Measurements from ENCODE around the gene RAB24. TPM values are rescaled to one million over a fixed set of nuclear protein-coding genes. Genes with fewer than 3 reads are reported as not detected.

Gene RAB24
- total and polyA plus RNA-seq, 2 of the 4 experiments (the other 2 are of a cell fraction) = 18.5 to 60.8 TPM

DNA sequence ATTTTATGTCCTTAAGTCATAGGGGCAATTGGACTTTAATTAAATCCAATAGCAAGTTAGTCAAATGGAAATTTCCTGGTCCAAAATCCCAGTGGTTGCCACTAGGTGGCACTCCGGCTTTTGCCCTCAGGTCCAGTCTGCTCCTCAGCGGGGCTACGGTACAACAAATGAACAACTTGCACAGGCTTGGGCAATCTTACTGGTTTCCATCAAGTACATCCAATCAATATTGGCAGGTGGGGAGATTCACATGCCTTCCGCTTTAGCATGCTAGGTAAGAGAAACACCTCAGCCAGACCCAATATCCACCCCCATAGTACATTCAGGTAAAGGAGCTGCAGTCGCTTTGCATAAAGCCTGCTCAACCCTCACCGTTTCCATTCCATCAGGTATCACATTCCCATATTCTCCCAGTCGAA, 14.4 kb upstream of the RAB24 start:
- Histone ChIP-seq H2BK120ac (ENCODE audit: low read depth, low read length) (no peak overlapping the region), H3K14ac (replicated peaks; ENCODE audit: low read depth, low read length) (no peak overlapping the region), H3K4ac (ENCODE audit: low read depth, low read length) (no peak overlapping the region), H3K9ac (ENCODE audit: low read depth, low read length) (no peak overlapping the region), H2BK5ac (ENCODE audit: low read depth, low read length, poor library complexity, severe bottlenecking) (no peak overlapping the region), H3K4me1 (ENCODE audit: control insufficient read depth, insufficient read depth, low read length) (peaks cover under 1% of the 10 kb centered on the region; the same call in 1 of the 2 replicates), H2AK5ac (ENCODE audit: low read depth, low read length) (no peak overlapping the region), H3K4me3 (ENCODE audit: insufficient read depth, low read depth, low read length) (no peak overlapping the region), H3K56ac (ENCODE audit: extremely low read depth, insufficient read depth, low read length) (no peak overlapping the region), H4K91ac (ENCODE audit: insufficient read depth, low read depth, low read length) (no peak overlapping the region), H2AFZ (replicated peaks; ENCODE audit: low read length, poor library complexity) (no peak overlapping the region), H3K79me1 (ENCODE audit: low read depth in 1 of 2, low read length in 2 of 2) (peaks cover 0 to 15% of the 10 kb centered on the region in 2 experiments; a peak in 1 of 4 replicates), H3K36me3 (ENCODE audit: control insufficient read depth, insufficient read depth, low read length) (no peaks in the 10 kb centered on the region), H2AK9ac (replicated peaks; ENCODE audit: low read depth, low read length, poor library complexity) (no peak overlapping the region), H3K27ac (ENCODE audit: insufficient read depth, low read length) (no peak overlapping the region), H3K4me2 (ENCODE audit: low read depth, low read length) (no peak overlapping the region), H3K18ac (ENCODE audit: low read depth, low read length) (no peak overlapping the region), H3K23ac (ENCODE audit: low read depth, low read length) (no peak overlapping the region), H3K27me3 (ENCODE audit: control insufficient read depth, insufficient read depth, low read length) (no peaks in the 10 kb centered on the region), H2BK20ac (ENCODE audit: low read depth, low read length) (no peak overlapping the region), H4K5ac (ENCODE audit: low read depth, low read length) (no peak overlapping the region), H4K8ac (ENCODE audit: low read depth in 2 of 2, low read length in 2 of 2) (no peak overlapping the region), H3K9me3 (ENCODE audit: control insufficient read depth, insufficient read depth, low read length) (no peaks in the 10 kb centered on the region), H2BK15ac (ENCODE audit: low read depth, low read length) (no peak overlapping the region), H4K20me1 (ENCODE audit: insufficient read depth, low read length) (peaks cover 11% of the 10 kb centered on the region; the same call in 1 of the 2 replicates), H3K9me1 (ENCODE audit: insufficient read depth, low read length) (peaks cover 6% of the 10 kb centered on the region; the same call in 1 of the 2 replicates)
- in situ Hi-C loops (cut with MboI; ENCODE audit: low sequenced_read_pairs) = no loop called here
- DNase-seq (peak; percentile 80), ATAC-seq (ENCODE audit: low read depth) (peak; percentile 92)
- no TSS peak for BruUV-seq (replicated peaks)
- TF ChIP-seq MAFK (IDR thresholded peaks at IDR 0.05; ENCODE audit: low read depth, low read length) (no peak), CEBPB (IDR thresholded peaks at IDR 0.05; ENCODE audit: low read depth, low read length) (peak; percentile 79), POLR2A (IDR thresholded peaks at IDR 0.05; ENCODE audit: low read depth, low read length) (no peak), SMC3 (IDR thresholded peaks at IDR 0.05; ENCODE audit: low read depth, low read length) (peak; percentile 73), BHLHE40 (IDR thresholded peaks at IDR 0.05; ENCODE audit: low read depth, low read length) (no peak), MAZ (IDR thresholded peaks at IDR 0.05; ENCODE audit: borderline replicate concordance, low read depth, low read length) (peak; percentile 26; the same call in 1 of the 2 replicates), RFX5 (IDR thresholded peaks at IDR 0.05; ENCODE audit: low read depth, low read length) (no peak), RAD21 (IDR thresholded peaks at IDR 0.05; ENCODE audit: low read length) (peak; percentile 88)
- TF ChIP-seq, protein P1, sequence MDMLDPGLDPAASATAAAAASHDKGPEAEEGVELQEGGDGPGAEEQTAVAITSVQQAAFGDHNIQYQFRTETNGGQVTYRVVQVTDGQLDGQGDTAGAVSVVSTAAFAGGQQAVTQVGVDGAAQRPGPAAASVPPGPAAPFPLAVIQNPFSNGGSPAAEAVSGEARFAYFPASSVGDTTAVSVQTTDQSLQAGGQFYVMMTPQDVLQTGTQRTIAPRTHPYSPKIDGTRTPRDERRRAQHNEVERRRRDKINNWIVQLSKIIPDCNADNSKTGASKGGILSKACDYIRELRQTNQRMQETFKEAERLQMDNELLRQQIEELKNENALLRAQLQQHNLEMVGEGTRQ (IDR thresholded peaks at IDR 0.05; ENCODE audit: low read depth, low read length) = no peak
- TF ChIP-seq, protein P2, sequence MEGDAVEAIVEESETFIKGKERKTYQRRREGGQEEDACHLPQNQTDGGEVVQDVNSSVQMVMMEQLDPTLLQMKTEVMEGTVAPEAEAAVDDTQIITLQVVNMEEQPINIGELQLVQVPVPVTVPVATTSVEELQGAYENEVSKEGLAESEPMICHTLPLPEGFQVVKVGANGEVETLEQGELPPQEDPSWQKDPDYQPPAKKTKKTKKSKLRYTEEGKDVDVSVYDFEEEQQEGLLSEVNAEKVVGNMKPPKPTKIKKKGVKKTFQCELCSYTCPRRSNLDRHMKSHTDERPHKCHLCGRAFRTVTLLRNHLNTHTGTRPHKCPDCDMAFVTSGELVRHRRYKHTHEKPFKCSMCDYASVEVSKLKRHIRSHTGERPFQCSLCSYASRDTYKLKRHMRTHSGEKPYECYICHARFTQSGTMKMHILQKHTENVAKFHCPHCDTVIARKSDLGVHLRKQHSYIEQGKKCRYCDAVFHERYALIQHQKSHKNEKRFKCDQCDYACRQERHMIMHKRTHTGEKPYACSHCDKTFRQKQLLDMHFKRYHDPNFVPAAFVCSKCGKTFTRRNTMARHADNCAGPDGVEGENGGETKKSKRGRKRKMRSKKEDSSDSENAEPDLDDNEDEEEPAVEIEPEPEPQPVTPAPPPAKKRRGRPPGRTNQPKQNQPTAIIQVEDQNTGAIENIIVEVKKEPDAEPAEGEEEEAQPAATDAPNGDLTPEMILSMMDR (conservative IDR thresholded peaks at IDR 0.05; ENCODE audit: low read depth, low read length) = peak; percentile 95
- TF ChIP-seq, protein P3, sequence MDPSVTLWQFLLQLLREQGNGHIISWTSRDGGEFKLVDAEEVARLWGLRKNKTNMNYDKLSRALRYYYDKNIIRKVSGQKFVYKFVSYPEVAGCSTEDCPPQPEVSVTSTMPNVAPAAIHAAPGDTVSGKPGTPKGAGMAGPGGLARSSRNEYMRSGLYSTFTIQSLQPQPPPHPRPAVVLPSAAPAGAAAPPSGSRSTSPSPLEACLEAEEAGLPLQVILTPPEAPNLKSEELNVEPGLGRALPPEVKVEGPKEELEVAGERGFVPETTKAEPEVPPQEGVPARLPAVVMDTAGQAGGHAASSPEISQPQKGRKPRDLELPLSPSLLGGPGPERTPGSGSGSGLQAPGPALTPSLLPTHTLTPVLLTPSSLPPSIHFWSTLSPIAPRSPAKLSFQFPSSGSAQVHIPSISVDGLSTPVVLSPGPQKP (IDR thresholded peaks at IDR 0.05; ENCODE audit: borderline replicate concordance, low read depth, low read length) = no peak
- POLR2A ChIA-PET (ENCODE audit: unreplicated experiment) = no interaction called here
- CTCF ChIA-PET = interaction anchor here (0.9 kb wide), 1 partner anchor 10 kb away, joined by 5 read pairs; no protein-coding TSS in a partner anchor
- dilution Hi-C loops (cut with HindIII; ENCODE audit: low sequenced_read_pairs, unreplicated experiment) = no loop called here
- 71% methylated on average over 3 of the region's 7 CpGs; no CpG with 5 or more reads in 1 of the 2 experiments for WGBS, 2 experiments (ENCODE audit: extremely low coverage in 2 of 2, insufficient read length in 1 of 2)
- intact Hi-C loops (cut with micrococcal nuclease) = loop anchor here (1.0 to 2.0 kb wide), 2 partner anchors 136 to 183 kb away; no protein-coding TSS in a partner anchor
